ENCODE data around the gene DLGAP1. TPM values are rescaled to one million over a fixed set of nuclear protein-coding genes. Genes with fewer than 3 reads are reported as not detected.

The DLGAP1 gene
- total and polyA plus RNA-seq, 2 experiments from 2014 or later: 17.0 to 48.5 TPM

GRCh38 chr18:4248686-4249085 lies 206.4 kb downstream of the DLGAP1 start (continued):
- TF ChIP-seq JUNB (IDR thresholded peaks at IDR 0.05; ENCODE audit: unreplicated experiment) (no peak), POLR2AphosphoS5 (IDR thresholded peaks at IDR 0.05; ENCODE audit: low read depth) (no peak)

- H3K27me3 Mint-ChIP-seq (ENCODE audit: insufficient read depth, low read depth, poor library complexity): peaks cover 16% of the 10 kb centered on the region
- peaks cover 17% of the 10 kb centered on the region for H3K4me1 ChIP-seq (ENCODE audit: insufficient read depth)
- no peaks in the 10 kb centered on the region for H3K36me3 Mint-ChIP-seq (ENCODE audit: low read depth)
- H3K36me3 ChIP-seq (ENCODE audit: insufficient read depth): no peaks in the 10 kb centered on the region
- no peak overlapping the region for H3K27ac ChIP-seq (ENCODE audit: low read depth)
- H3F3A ChIP-seq (replicated peaks; ENCODE audit: low read depth): no peaks in the 10 kb centered on the region
- no peaks in the 10 kb centered on the region for H3K9me3 Mint-ChIP-seq
- peaks cover 7% of the 10 kb centered on the region; the same call in 1 of the 2 replicates for H4K20me1 ChIP-seq (replicated peaks; ENCODE audit: insufficient read depth)
- no peak overlapping the region for H3K4me3 ChIP-seq
- peaks cover 35% of the 10 kb centered on the region for H3K27me3 ChIP-seq (ENCODE audit: insufficient read depth)
- H2AFZ ChIP-seq: no peak overlapping the region
- no peak for TF ChIP-seq CREB1 (CRISPR knock-in tag; IDR thresholded peaks at IDR 0.05; ENCODE audit: low read depth)
- no peak for TF ChIP-seq EZH2 (IDR thresholded peaks at IDR 0.05; ENCODE audit: low read depth, unreplicated experiment)
- TF ChIP-seq POLR2AphosphoS5 (IDR thresholded peaks at IDR 0.05; ENCODE audit: low read depth): no peak
- TF ChIP-seq NANOG (IDR thresholded peaks at IDR 0.05; ENCODE audit: borderline replicate concordance): no peak
- no peak for TF ChIP-seq EZH2phosphoT487 (IDR thresholded peaks at IDR 0.05; ENCODE audit: unreplicated experiment)
- TF ChIP-seq ZNF331 (CRISPR knock-in tag; IDR thresholded peaks at IDR 0.05; ENCODE audit: low read depth): no peak
- no peak for TF ChIP-seq CTCF (conservative IDR thresholded peaks at IDR 0.05; ENCODE audit: low read depth in 2 of 2)
- TF ChIP-seq STAT1 (IDR thresholded peaks at IDR 0.05; ENCODE audit: unreplicated experiment): no peak
- no peak for TF ChIP-seq JUNB (IDR thresholded peaks at IDR 0.05; ENCODE audit: unreplicated experiment)
- TF ChIP-seq REST (IDR thresholded peaks at IDR 0.05; ENCODE audit: unreplicated experiment): no peak
- no peak for TF ChIP-seq ZNF114 (CRISPR knock-in tag; IDR thresholded peaks at IDR 0.05)
- TF ChIP-seq ZNF462 (CRISPR knock-in tag; IDR thresholded peaks at IDR 0.05): no peak
- TF ChIP-seq ETS1 (IDR thresholded peaks at IDR 0.05): no peak
- no peaks in the 10 kb centered on the region for H3K79me2 ChIP-seq (replicated peaks; ENCODE audit: insufficient read depth)
- DNase-seq (ENCODE audit: low spot score) (no peak), ATAC-seq (no peak)
- no peak overlapping the region for H3K27ac Mint-ChIP-seq
- no peaks in the 10 kb centered on the region for H3K9me2 ChIP-seq (ENCODE audit: insufficient read depth)
- H3K4me1 Mint-ChIP-seq: peaks cover 41% of the 10 kb centered on the region
- H3K4me3 Mint-ChIP-seq: no peak overlapping the region
- H3K4me2 ChIP-seq: no peak overlapping the region
These were observed 208.7 kb downstream of the DLGAP1 start for GRCh38 chr18:4246374-4246773.

All from GM23338 (cell line).